MCF 10A (cell line): ENCODE data around the gene CCDC191. TPM values are rescaled to one million over a fixed set of nuclear protein-coding genes. Genes with fewer than 3 reads are reported as not detected.

Experiments
- BruUV-seq: library from RNA; stranded (reverse); fragments of 400-500 nt; replicated peaks from 2 replicates; lab custom pipeline; 2021; lab: Mats Ljungman, UMichigan
- CTCF ChIA-PET: fragments of 300-600 bp; sonication (Branson Sonifier 250); formaldehyde crosslinking; extraction: SDS; loops from one replicate; lab custom pipeline; 2021; ENCODE audit warnings: antibody characterized with exemption, inconsistent platforms; lab: Yijun Ruan, JAX
- POLR2A ChIA-PET: fragments of 300-600, 350-650 bp; sonication (Branson Sonifier 250); formaldehyde crosslinking; extraction: SDS; loops from one replicate; lab custom pipeline; 2020; ENCODE audit warnings: antibody characterized with exemption, inconsistent platforms; lab: Yijun Ruan, JAX
- DNase-seq: peaks from one replicate; pipeline ENCODE4 v3.0.0-alpha.2; 2018; ENCODE audit not compliant: unreplicated experiment
- H3K27ac Mint-ChIP-seq: one replicate; pipeline ENCODE4 v1.8.0; 2022; ENCODE audit warnings: mild to moderate bottlenecking, low read depth, mixed read lengths; ENCODE audit not compliant: unreplicated experiment
- H3K27me3 Mint-ChIP-seq: one replicate; pipeline ENCODE4 v1.8.0; 2022; ENCODE audit warnings: mixed read lengths; ENCODE audit not compliant: insufficient read depth, unreplicated experiment
- H3K36me3 Mint-ChIP-seq: one replicate; pipeline ENCODE4 v1.8.0; 2022; ENCODE audit warnings: mild to moderate bottlenecking, moderate library complexity, mixed read lengths; ENCODE audit not compliant: insufficient read depth, unreplicated experiment
- H3K4me1 Mint-ChIP-seq: one replicate; pipeline ENCODE4 v1.8.0; 2022; ENCODE audit warnings: mixed read lengths; ENCODE audit not compliant: insufficient read depth, unreplicated experiment
- H3K4me3 Mint-ChIP-seq: one replicate; pipeline ENCODE4 v1.8.0; 2022; ENCODE audit warnings: mild to moderate bottlenecking, moderate library complexity, mixed read lengths; ENCODE audit not compliant: unreplicated experiment
- H3K9me3 Mint-ChIP-seq: one replicate; pipeline ENCODE4 v1.8.0; 2022; ENCODE audit warnings: mixed read lengths; ENCODE audit not compliant: unreplicated experiment
- CTCF ChIP-seq: fragments of 200-600 bp; IDR thresholded peaks from one replicate; pipeline ENCODE4 v1.8.0; 2022; ENCODE audit warnings: antibody characterized with exemption, mild to moderate bottlenecking; ENCODE audit not compliant: unreplicated experiment
- intact Hi-C: fragments of 100-400 bp; cut with micrococcal nuclease; formaldehyde crosslinking; loops from 2 replicates; pipeline ENCODE4 v1.14.1; 2022
- total RNA-seq: library from RNA; stranded (reverse); gene quantifications from 2 replicates; pipeline ENCODE4 v1.2.3, GENCODE V29; 2022

Gene CCDC191
- total RNA-seq, 1 experiment from 2014 or later = 3.8 TPM

GRCh38 chr3:114020907-114021306 is 35.4 kb downstream of the CCDC191 start:
- Mint-ChIP-seq H3K9me3 (no peaks in the 10 kb centered on the region), H3K4me3 (no peak overlapping the region), H3K27me3 (no peaks in the 10 kb centered on the region), H3K4me1 (no peaks in the 10 kb centered on the region), H3K36me3 (no peaks in the 10 kb centered on the region), H3K27ac (no peak overlapping the region)
- intact Hi-C loops = no loop called here
- DNase-seq = no peak
- POLR2A ChIA-PET = no interaction called here
- no peak for TF ChIP-seq CTCF
- CTCF ChIA-PET = no interaction called here
- BruUV-seq = no TSS peak

- Mint-ChIP-seq H3K4me3 (no peak overlapping the region), H3K36me3 (no peaks in the 10 kb centered on the region), H3K4me1 (no peaks in the 10 kb centered on the region), H3K27ac (no peak overlapping the region), H3K9me3 (no peaks in the 10 kb centered on the region), H3K27me3 (no peaks in the 10 kb centered on the region)
- CTCF ChIA-PET = no interaction called here
- intact Hi-C loops = no loop called here
- POLR2A ChIA-PET = no interaction called here
- BruUV-seq = no TSS peak
- TF ChIP-seq CTCF = no peak
- DNase-seq = no peak
These were observed 36.8 kb downstream of the CCDC191 start for GRCh38 chr3:114019486-114019885.

GRCh38 chr3:114014211-114014610 is 42.1 kb downstream of the CCDC191 start:
- no TSS peak for BruUV-seq
- ChIA-PET CTCF (interaction anchor here (0.6 to 0.7 kb wide), 2 partner anchors 23 to 54 kb away, joined by 3 read pairs; no protein-coding TSS in a partner anchor), POLR2A (no interaction called here)
- H3K4me1 Mint-ChIP-seq = no peaks in the 10 kb centered on the region
- no peak overlapping the region for H3K27ac Mint-ChIP-seq
- TF ChIP-seq CTCF = no peak
- H3K9me3 Mint-ChIP-seq = no peaks in the 10 kb centered on the region
- H3K27me3 Mint-ChIP-seq = no peaks in the 10 kb centered on the region
- intact Hi-C loops = no loop called here
- H3K4me3 Mint-ChIP-seq = no peak overlapping the region
- no peak for DNase-seq
- H3K36me3 Mint-ChIP-seq = no peaks in the 10 kb centered on the region

- Mint-ChIP-seq H3K36me3 (peaks cover 1% of the 10 kb centered on the region), H3K4me1 (no peaks in the 10 kb centered on the region), H3K9me3 (no peaks in the 10 kb centered on the region), H3K4me3 (no peak overlapping the region), H3K27me3 (no peaks in the 10 kb centered on the region), H3K27ac (no peak overlapping the region)
- intact Hi-C loops = no loop called here
- DNase-seq = no peak
- no peak for TF ChIP-seq CTCF
- ChIA-PET CTCF (interaction anchor here (0.7 kb wide), 1 partner anchor 194 kb away, joined by 3 read pairs; no protein-coding TSS in a partner anchor), POLR2A (no interaction called here)
- BruUV-seq = no TSS peak
These were observed 45.1 kb downstream of the CCDC191 start for GRCh38 chr3:114011059-114011797.
